22Rv1 (cell line): Measurements from ENCODE around the gene TPCN2.

Experiments
- H3K27ac ChIP-seq: fragments of 450-650 bp; 2 replicates; pipeline ENCODE4 v1.5.1; 2017
- ZFX ChIP-seq: fragments of 450-650 bp; IDR thresholded peaks from 2 replicates; pipeline ENCODE4 v1.6.1; 2017; ENCODE audit warnings: antibody characterized with exemption, borderline replicate concordance
- TF ChIP-seq, protein P1 (sequence below): fragments of 450-650 bp; IDR thresholded peaks from 2 replicates; pipeline ENCODE4 v1.5.1; 2017; ENCODE audit warnings: mild to moderate bottlenecking

Gene TPCN2

DNA sequence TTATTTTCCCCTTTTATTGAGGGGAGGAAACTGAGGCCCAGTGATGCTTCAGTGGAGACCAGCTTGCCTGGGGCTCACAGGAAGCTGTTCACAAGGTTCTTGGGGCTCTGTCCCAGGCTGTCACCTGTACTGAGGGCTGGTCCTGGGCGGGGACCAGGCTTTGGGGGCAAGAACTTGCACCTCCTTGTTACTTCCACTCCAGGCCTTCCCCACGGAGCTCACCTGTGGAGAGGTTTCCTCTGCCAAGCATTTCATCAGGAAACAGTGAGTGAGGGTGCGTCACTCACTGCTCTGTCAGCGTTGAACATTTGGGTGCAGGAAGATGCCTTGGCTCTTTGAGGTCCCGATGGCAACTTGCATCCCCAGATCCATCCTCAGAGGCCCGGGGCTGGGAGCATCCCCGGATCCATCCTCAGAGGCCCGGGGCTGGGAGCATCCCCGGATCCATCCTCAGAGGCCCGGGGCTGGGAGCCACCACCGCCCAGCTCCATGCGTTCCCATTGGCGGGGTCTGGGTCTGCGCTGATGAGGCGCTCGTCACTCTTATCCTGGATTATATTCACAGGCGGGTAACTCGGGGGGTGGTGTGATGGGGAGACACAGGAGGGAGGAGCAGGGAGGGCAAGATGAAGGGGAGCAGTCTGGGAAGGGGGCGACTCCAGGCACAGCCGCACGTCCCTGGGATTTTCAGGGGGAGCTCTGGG lies 105.6 kb downstream of the TPCN2 start:
- TF ChIP-seq ZFX: no peak
- TF ChIP-seq, protein P1, sequence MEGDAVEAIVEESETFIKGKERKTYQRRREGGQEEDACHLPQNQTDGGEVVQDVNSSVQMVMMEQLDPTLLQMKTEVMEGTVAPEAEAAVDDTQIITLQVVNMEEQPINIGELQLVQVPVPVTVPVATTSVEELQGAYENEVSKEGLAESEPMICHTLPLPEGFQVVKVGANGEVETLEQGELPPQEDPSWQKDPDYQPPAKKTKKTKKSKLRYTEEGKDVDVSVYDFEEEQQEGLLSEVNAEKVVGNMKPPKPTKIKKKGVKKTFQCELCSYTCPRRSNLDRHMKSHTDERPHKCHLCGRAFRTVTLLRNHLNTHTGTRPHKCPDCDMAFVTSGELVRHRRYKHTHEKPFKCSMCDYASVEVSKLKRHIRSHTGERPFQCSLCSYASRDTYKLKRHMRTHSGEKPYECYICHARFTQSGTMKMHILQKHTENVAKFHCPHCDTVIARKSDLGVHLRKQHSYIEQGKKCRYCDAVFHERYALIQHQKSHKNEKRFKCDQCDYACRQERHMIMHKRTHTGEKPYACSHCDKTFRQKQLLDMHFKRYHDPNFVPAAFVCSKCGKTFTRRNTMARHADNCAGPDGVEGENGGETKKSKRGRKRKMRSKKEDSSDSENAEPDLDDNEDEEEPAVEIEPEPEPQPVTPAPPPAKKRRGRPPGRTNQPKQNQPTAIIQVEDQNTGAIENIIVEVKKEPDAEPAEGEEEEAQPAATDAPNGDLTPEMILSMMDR: no peak
- no peak overlapping the region for H3K27ac ChIP-seq

GRCh38 chr11:69154938-69155301 lies 106.2 kb downstream of the TPCN2 start:
- TF ChIP-seq, protein P1: no peak
- no peak for TF ChIP-seq ZFX
- no peak overlapping the region for H3K27ac ChIP-seq

DNA sequence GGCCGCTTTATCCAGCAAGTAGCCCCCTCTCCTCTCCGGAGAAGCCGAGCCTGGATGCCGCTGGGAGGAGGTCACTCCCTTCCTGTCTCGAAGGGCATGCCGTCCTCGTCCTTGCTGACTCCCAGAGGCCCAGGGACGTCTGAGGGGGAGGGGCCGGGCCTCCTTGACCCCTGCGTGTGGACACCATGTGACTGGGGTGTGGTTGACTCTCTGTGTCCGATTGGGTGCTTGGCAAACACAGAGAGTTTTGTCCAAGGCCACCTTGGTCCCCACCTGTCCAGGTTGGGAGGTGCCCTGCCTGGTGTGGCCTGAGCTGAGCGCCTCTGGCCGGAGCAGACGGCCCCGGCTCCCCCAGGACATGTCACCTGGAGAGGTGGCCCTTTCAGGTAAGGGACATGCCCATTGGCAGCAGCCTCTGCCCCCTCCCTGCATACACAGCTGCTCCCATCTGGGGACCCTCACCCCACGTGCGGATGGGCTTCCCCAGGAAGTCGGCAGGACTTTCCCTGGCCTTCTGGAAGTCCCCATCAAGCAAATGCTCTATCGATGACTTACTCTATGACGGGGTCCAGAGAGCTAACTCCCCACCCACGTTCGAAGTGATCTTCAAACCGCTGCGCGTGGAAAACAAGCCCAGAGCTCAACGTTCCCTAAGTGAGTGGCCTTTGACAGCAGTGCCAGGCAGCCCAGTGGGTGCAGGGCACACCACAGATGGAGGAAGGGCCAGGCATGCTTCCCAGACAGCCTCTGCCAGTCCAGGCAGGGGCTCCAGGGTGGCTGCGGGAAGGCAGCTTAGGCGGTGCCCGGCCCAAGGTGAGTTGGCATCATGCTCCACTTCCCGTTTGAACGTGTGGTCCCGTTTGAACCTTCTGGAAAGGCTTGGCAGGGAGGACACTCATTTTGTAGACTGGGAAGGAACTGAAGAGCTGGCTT lies 106.8 kb downstream of the TPCN2 start, which contains the start of gene SMIM38:
SMIM38 (plus strand) TSS at position 634 of the 933 bp plus-strand sequence. CDS start 1,912 bp downstream, outside the sequence.
- no peak within 1 kb of the TSS for H3K27ac ChIP-seq
- TF ChIP-seq, protein P1: no peak
- TF ChIP-seq ZFX: no peak

- no peak overlapping the region for H3K27ac ChIP-seq
Observed at GRCh38 chr11:69156235-69156639, 107.5 kb downstream of the TPCN2 start.

DNA sequence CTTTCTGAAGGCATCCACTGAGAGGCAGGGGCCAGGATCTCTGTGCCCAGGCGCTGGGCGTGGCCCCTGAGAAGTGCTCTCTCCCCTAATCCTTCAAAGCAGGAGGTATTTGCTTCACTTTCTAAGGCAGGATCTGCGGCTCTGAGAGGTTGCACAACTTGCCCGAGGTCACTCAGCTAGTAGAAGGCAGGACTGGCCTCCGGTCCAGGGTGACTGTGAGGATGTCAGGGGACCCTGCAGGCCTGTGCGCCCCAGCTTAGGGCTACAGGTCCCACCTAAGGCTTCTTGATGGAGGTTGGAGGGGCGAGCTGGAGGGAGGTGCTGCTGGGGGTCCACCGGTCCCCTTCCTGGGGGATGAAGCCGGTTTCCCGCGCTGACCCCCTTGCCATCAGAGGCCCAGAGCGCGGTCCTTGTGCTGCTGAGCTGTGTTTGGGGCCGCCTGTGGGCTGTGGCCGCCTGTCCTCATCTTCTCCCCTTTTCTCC lies 108.0 kb downstream of the TPCN2 start:
- H3K27ac ChIP-seq: no peak overlapping the region
- no peak for TF ChIP-seq ZFX

More at GRCh38 chr11:69156235-69156639, 107.5 kb downstream of the TPCN2 start:
- TF ChIP-seq ZFX: no peak
- TF ChIP-seq, protein P1: no peak

- TF ChIP-seq, protein P1: no peak
- TF ChIP-seq ZFX: no peak
- H3K27ac ChIP-seq: no peak overlapping the region
Observed at GRCh38 chr11:69157156-69157821, 108.6 kb downstream of the TPCN2 start.

- TF ChIP-seq, protein P1: no peak
- TF ChIP-seq ZFX: no peak
- no peak overlapping the region for H3K27ac ChIP-seq
Observed at GRCh38 chr11:69157822-69158231, 109.1 kb downstream of the TPCN2 start.
